GM21360 (cell line): ENCODE measurements around the gene PAX5.

Source experiments
- ATAC-seq: cut with Tn5 transposase; IDR thresholded peaks from one replicate; pipeline ENCODE4 v1.9.1; 2021; ENCODE audit warnings: mild to moderate bottlenecking, moderate library complexity; ENCODE audit not compliant: unreplicated experiment

The PAX5 gene

GRCh38 chr9:36935768-36936497 lies 98.1 kb downstream of the PAX5 start:
- peak; percentile 52 for ATAC-seq

DNA sequence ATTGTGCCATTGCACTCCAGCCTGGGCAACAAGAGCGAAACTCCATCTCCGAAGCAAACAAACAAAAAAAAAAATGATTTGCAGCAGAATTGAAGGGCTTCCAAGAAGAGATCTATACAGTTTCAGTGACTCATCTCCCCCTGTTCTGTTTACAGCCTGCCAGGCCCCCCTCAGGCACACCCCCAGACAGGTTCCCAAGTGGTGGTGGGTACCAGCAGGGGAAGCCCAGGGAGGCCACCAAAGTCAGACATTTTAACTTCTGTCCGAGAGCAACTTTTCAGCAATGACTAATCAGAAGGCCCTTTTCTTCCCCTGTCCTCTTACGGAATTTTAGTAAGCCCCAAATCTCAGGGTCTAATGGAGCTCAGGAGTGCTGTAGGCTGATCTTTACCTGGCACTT lies 98.7 kb downstream of the PAX5 start:
- no peak for ATAC-seq

GRCh38 chr9:36934478-36935065 lies 99.5 kb downstream of the PAX5 start:
- no peak for ATAC-seq

DNA sequence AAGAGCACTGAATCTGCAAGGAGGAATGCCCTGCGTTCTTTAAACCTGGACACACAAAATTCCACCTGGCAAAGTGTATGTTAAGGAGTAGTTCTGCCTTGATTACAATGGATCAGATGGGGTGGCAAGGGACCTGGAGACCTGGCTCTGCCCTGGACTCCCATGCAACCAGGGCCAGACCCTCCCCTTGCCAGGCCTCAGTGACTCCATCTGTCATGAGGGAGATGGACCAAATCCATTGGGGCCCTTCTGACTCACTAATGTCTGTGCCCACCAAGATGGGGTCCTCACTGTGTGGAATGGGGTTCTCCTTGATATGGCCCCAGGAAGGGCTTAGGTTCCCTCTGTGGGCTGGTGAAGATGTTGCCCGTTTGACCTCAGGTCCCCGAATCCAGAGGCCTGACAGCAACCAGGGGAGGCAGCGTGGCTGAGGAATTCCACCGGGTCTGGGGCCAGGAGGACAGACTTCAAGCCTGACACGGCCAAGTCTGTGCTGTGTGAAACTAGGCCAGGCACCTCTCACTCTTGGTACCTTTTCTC lies 100.3 kb downstream of the PAX5 start:
- no peak for ATAC-seq

DNA sequence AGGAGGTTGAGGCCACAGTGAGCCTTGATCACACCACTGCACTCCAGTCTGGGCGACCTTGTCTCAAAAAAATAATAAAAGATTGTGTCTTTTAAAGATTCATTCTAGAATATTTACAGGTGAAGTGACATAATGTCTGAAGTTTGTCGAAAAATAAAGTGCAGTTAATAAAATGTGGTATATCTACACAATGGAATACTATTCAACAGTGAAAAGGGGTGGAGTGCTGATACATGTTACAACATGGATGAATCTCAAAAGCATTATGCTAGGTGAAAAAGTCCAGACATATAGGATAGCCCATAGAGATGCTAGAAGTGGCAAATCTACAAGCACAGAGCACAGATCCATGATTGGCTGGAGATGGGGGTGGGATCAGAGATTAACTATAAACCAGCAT lies 101.9 kb downstream of the PAX5 start:
- no peak for ATAC-seq

GRCh38 chr9:36930941-36931340 lies 103.1 kb downstream of the PAX5 start:
- ATAC-seq = no peak

DNA sequence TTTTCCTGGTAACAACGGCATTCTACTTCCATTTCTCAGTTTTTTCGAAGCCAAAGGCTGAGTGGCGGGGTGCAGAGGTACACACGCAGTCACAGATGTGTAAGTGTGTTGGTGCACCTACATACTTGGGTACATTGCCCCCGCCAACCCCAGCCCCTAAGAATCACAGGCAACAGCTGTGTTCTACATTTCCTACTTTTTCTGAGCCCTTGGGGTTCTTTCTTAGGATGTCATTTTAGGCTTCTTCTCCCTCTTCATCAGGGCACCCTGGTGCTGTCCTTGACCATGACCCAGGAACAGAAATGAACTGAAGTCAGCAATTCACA lies 104.8 kb downstream of the PAX5 start:
- ATAC-seq = no peak

- no peak for ATAC-seq
Observed at GRCh38 chr9:36928670-36929349, 105.3 kb downstream of the PAX5 start.

GRCh38 chr9:36928210-36928609 lies 105.9 kb downstream of the PAX5 start:
- no peak for ATAC-seq

DNA sequence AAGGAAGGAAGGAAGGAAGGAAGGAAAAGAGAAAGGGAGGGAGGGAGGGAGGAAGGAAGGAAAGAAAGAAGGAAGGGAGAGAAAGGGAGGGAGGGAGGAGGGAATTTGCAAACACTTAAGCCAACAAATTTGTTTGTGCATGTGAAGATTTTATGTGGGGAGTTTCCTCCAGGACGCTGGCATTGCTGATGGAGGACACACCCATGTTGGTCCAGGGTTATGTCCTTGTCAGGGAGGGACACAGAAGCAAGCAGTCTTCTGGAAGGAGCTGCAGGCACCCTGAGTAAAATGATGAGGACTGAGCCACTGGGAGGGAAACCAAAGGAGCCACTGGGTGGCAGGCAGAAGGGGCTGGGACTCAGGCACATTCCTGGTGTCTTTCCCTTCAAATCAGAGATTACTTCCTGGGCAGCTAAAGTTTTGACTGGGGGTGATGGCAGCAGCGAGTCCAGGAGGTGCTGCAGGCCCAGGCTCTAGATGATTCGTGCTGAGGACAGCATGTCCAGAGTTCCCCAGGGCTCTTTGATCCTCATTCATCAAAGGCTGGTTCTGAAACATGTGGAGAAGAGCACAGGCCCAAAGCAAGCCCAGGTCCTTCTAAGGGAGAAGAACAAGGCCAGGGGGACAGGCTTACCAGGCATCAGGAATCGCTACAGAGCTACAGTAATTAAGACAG lies 109.2 kb downstream of the PAX5 start:
- ATAC-seq = no peak

- ATAC-seq = no peak
Observed at GRCh38 chr9:36924071-36924470, 110.0 kb downstream of the PAX5 start.

DNA sequence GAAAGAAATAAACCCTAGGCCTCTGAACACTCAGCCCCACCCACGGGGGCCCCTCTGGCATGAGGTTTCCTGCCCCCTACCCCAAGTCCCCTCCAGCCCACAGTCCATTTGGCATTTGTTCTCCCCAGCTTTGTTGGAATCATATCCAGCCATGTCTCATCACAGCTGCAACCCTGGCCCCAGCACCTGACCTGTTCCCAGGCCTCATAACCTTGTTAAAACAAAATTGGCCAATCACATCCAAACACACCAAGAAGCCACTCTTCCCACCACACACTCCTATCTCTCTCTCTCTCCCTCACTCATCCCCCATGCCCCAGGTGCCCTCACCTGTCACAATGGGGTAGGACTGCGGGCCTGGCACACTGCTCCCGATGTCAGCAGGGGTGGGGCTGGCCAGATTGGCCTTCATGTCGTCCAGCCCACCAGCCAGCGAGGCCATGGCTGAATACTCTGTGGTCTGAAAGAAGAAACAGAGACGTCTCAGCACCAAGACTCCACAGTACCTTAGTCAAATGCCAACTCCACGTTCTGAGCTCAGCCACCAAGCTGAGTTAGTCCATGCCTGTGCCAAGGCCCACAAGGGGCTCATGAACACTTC lies 110.9 kb downstream of the PAX5 start:
- no peak for ATAC-seq

GRCh38 chr9:36922548-36922947 lies 111.5 kb downstream of the PAX5 start:
- no peak for ATAC-seq

DNA sequence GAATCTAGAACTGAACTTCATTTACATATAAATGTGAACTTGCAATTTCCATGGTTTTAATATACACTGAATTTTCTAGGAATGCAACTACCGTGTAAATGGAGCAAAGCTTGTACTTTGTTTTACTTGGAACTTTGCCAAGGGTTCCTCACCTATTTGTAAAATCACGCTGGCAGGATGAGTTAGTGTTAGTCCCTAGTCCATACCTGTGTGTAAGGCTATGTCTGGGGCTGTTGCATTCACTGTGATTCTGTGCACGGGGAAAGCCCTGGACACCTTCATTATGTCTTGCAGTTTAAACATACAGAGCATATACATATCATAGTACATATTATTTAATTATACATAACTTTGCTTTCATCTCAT lies 119.9 kb downstream of the PAX5 start:
- ATAC-seq = no peak

- no peak for ATAC-seq
Observed at GRCh38 chr9:36913393-36914211, 120.5 kb downstream of the PAX5 start.

GRCh38 chr9:36912620-36913019 lies 121.4 kb downstream of the PAX5 start:
- no peak for ATAC-seq

DNA sequence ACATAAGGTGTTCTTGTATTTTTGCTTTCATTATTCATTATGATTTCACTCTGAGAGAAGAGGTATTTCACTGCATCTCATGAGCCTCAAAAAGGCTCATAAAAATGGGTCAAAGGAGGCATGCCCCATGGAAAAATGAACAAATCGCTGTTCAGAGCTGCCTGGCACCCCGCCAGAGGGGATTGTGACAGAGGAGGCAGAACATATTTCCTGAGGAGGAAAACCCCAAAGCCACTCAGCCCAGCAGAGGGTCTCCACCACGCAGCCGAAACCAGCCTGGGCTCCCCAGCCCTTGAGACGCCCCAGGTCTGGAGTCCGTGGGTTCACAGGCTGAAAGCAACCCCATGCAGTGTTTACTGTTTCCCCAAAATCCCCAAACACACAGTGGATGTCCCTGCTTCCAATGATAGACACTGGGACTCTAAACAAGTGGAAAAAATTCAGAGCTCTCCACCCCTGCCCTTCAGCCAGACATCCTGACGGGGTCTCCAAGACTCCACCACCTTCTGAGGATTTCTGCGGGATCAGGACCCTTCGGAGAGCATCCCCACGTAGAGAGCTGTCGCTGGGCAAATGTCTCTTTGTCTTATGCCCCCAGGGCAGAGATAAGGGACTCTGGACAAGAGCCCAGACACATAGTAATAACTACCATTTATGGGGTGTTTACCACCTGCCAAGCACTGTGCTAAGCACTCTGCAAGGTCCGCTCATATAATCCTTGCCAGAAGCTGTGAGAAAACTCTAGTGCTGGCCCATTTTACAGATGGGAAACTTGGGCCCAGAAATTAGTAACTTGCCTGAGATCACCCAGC lies 122.3 kb downstream of the PAX5 start:
- no peak for ATAC-seq

GRCh38 chr9:36911037-36911436 lies 123.0 kb downstream of the PAX5 start:
- no peak for ATAC-seq

DNA sequence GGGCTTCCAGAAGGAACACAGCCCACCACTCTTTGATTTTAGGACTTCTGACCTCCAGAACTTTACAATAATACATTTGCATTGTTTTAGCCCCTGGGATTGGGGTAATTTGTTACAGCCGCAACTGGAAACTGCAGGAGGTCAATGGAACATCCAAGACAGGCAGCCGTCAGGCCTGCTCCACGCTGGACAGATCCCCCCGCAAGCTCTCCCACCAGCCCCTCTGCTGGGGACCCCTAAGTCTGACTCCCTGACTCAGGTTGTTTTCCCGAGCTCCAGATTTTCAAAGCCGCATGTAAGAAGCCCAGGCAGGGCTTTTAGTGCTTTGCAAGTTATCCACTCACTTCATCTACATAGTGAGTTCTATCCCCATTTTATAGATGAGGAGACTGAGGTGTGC lies 127.6 kb downstream of the PAX5 start:
- ATAC-seq = no peak
